Measurements from ENCODE around the gene TTLL8. TPM values are rescaled to one million over a fixed set of nuclear protein-coding genes. Genes with fewer than 3 reads are reported as not detected.

The TTLL8 gene
- total and polyA plus RNA-seq, 4 experiments from 2014 or later, result not detected

GRCh38 chr22:49997251-49997599 lies 60.9 kb downstream of the TTLL8 start:
- Mint-ChIP-seq H3K4me1 (peaks cover 3 to 17% (median 12%) of the 10 kb centered on the region in 4 donors), H3K27me3 (peaks cover 6 to 9% of the 10 kb centered on the region in 2 donors), H3K9me3 (peaks cover 0 to 4% (median 0%) of the 10 kb centered on the region in 8 donors), H3K36me3 (no peaks in the 10 kb centered on the region), H3K27ac (peak overlapping the region in 1 of 7 donors; percentile 12), H3K4me3 (no peak overlapping the region)
- CTCF ChIA-PET (ENCODE audit: partially characterized antibody), result interaction anchor here (4.4 kb wide), 1 partner anchor 33 kb away, joined by 28 read pairs; no protein-coding TSS in a partner anchor
- POLR2A ChIA-PET (ENCODE audit: partially characterized antibody), result no interaction called here
- intact Hi-C loops (cut with micrococcal nuclease), result no loop called here
- Histone ChIP-seq H3K4me3 (ENCODE audit: low read length in 2 of 2) (no peak overlapping the region), H3K27me3 (ENCODE audit: insufficient read depth, low read length) (no peaks in the 10 kb centered on the region), H3K27ac (ENCODE audit: low read depth, low read length) (no peak overlapping the region), H3K4me1 (ENCODE audit: insufficient read depth, low read length) (peaks cover 9% of the 10 kb centered on the region), H3K9me3 (ENCODE audit: control insufficient read depth in 1 of 2, low read length in 2 of 2) (no peaks in the 10 kb centered on the region), H3K36me3 (ENCODE audit: insufficient read depth, low read length) (no peaks in the 10 kb centered on the region)
- DNase-seq, result no peak

DNA sequence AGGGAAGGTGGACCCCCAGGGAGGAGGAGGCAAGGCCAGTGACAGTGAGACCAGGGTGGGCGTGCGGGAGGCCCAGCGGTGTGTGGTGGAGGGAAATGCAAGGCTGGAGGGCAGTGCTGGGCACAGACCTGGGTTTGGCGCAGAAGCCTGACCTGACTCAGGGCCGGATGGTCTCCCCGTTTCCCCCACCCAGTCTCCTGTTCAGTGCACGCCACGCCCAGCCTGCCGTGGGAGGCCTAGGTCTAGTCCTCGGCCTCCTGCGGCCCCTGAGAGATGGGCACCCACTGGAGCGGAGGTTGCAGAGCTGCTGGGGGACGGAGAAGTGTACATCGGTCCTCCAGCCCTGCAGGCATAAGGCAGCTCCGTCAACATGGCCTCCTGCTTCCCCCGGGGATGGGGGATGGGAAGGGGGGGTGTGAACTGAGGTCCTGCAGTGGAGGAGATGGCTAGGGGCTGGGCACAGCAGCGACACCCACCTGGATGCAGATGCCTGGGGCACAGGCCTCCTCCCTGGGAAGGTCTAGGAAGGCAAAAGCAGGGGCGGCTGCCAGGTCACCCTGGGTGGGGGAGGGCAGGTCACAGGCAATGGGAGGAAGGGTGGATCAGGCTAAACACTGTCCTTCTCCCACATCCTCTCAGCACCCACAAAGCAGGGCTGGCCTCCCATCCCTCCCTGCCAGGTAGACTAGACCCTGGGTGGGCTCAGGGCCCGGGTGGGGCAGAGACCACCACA lies 61.4 kb downstream of the TTLL8 start:
- Histone ChIP-seq H3K36me3 (ENCODE audit: insufficient read depth, low read length) (no peaks in the 10 kb centered on the region), H3K27ac (ENCODE audit: low read depth, low read length) (no peak overlapping the region), H3K9me3 (ENCODE audit: control insufficient read depth in 1 of 2, low read length in 2 of 2) (no peaks in the 10 kb centered on the region), H3K4me1 (ENCODE audit: insufficient read depth, low read length) (peaks cover 9% of the 10 kb centered on the region), H3K27me3 (ENCODE audit: insufficient read depth, low read length) (no peaks in the 10 kb centered on the region), H3K4me3 (ENCODE audit: low read length in 2 of 2) (no peak overlapping the region)
- CTCF ChIA-PET (ENCODE audit: partially characterized antibody), result interaction anchor here (4.4 kb wide), 1 partner anchor 34 kb away, joined by 28 read pairs; no protein-coding TSS in a partner anchor
- H3K36me3 Mint-ChIP-seq, result no peaks in the 10 kb centered on the region
- peaks cover 0 to 4% (median under 1%) of the 10 kb centered on the region in 8 donors for H3K9me3 Mint-ChIP-seq
- no peak overlapping the region for H3K27ac Mint-ChIP-seq
- intact Hi-C loops (cut with micrococcal nuclease), result no loop called here
- H3K27me3 Mint-ChIP-seq, result peaks cover 6 to 9% of the 10 kb centered on the region in 2 donors
- no peak overlapping the region for H3K4me3 Mint-ChIP-seq
- H3K4me1 Mint-ChIP-seq, result peaks cover 3 to 17% (median 13%) of the 10 kb centered on the region in 4 donors
- DNase-seq, result no peak
- POLR2A ChIA-PET (ENCODE audit: partially characterized antibody), result no interaction called here

- intact Hi-C loops (cut with micrococcal nuclease), result no loop called here
Measured at GRCh38 chr22:49996119-49996517, 62.0 kb downstream of the TTLL8 start.

GRCh38 chr22:49995361-49996118 lies 62.6 kb downstream of the TTLL8 start:
- no peak overlapping the region for H3K4me3 ChIP-seq (ENCODE audit: low read length in 2 of 2)
- Mint-ChIP-seq H3K4me3 (no peak overlapping the region), H3K27me3 (peaks cover 6 to 9% of the 10 kb centered on the region in 2 donors), H3K27ac (no peak overlapping the region), H3K36me3 (no peaks in the 10 kb centered on the region), H3K9me3 (peaks cover 0 to 14% (median 9%) of the 10 kb centered on the region in 8 donors), H3K4me1 (peaks cover 3 to 17% (median 13%) of the 10 kb centered on the region in 4 donors)
- POLR2A ChIA-PET (ENCODE audit: partially characterized antibody), result interaction anchor here (2.7 kb wide), 1 partner anchor 65 kb away, joined by 11 read pairs; no protein-coding TSS in a partner anchor
- DNase-seq, result no peak
- H3K4me1 ChIP-seq (ENCODE audit: insufficient read depth, low read length), result peaks cover 9% of the 10 kb centered on the region
- H3K36me3 ChIP-seq (ENCODE audit: insufficient read depth, low read length), result no peaks in the 10 kb centered on the region
- no peaks in the 10 kb centered on the region for H3K9me3 ChIP-seq (ENCODE audit: control insufficient read depth in 1 of 2, low read length in 2 of 2)
- intact Hi-C loops (cut with micrococcal nuclease), result no loop called here
- H3K27me3 ChIP-seq (ENCODE audit: insufficient read depth, low read length), result no peaks in the 10 kb centered on the region
- CTCF ChIA-PET (ENCODE audit: partially characterized antibody), result interaction anchor here (2.0 to 4.5 kb wide), 4 partner anchors 32 to 228 kb away, joined by 8 to 31 read pairs (median 28); no protein-coding TSS in a partner anchor
- no peak overlapping the region for H3K27ac ChIP-seq (ENCODE audit: low read depth, low read length)

More at GRCh38 chr22:49996119-49996517, 62.0 kb downstream of the TTLL8 start:
- H3K4me3 Mint-ChIP-seq, result no peak overlapping the region
- no peaks in the 10 kb centered on the region for H3K36me3 Mint-ChIP-seq
- Histone ChIP-seq H3K36me3 (ENCODE audit: insufficient read depth, low read length) (no peaks in the 10 kb centered on the region), H3K4me3 (ENCODE audit: low read length in 2 of 2) (no peak overlapping the region), H3K9me3 (ENCODE audit: control insufficient read depth in 1 of 2, low read length in 2 of 2) (no peaks in the 10 kb centered on the region), H3K4me1 (ENCODE audit: insufficient read depth, low read length) (peaks cover 9% of the 10 kb centered on the region), H3K27me3 (ENCODE audit: insufficient read depth, low read length) (no peaks in the 10 kb centered on the region), H3K27ac (ENCODE audit: low read depth, low read length) (no peak overlapping the region)
- H3K4me1 Mint-ChIP-seq, result peaks cover 3 to 17% (median 13%) of the 10 kb centered on the region in 4 donors
- no peak for DNase-seq
- H3K27ac Mint-ChIP-seq, result no peak overlapping the region
- CTCF ChIA-PET (ENCODE audit: partially characterized antibody), result interaction anchor here (4.4 to 4.5 kb wide), 2 partner anchors 34 to 228 kb away, joined by 28 read pairs; no protein-coding TSS in a partner anchor
- H3K9me3 Mint-ChIP-seq, result peaks cover 0 to 8% (median 3%) of the 10 kb centered on the region in 8 donors
- POLR2A ChIA-PET (ENCODE audit: partially characterized antibody), result no interaction called here
- peaks cover 6 to 9% of the 10 kb centered on the region in 2 donors for H3K27me3 Mint-ChIP-seq

DNA sequence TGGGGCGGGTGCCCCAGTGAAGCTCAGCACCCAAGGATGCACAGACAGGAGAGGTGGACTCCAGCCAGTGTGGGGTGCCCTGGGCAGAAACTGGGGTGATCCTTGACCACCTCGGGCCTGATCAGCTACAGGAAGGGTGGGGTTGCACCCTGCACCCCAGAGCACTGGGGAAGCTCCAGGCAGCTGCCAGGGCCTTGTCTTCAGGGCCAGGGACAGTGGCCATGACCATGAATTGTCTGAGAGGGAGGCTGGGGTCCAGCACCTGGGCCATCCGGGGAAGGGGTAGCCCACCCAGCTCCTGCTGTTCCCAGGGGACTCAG lies 63.1 kb downstream of the TTLL8 start:
- Histone ChIP-seq H3K4me3 (ENCODE audit: low read length in 2 of 2) (no peak overlapping the region), H3K4me1 (ENCODE audit: insufficient read depth, low read length) (peaks cover 9% of the 10 kb centered on the region), H3K9me3 (ENCODE audit: control insufficient read depth in 1 of 2, low read length in 2 of 2) (no peaks in the 10 kb centered on the region), H3K36me3 (ENCODE audit: insufficient read depth, low read length) (no peaks in the 10 kb centered on the region), H3K27me3 (ENCODE audit: insufficient read depth, low read length) (no peaks in the 10 kb centered on the region), H3K27ac (ENCODE audit: low read depth, low read length) (no peak overlapping the region)
- peaks cover 6 to 9% of the 10 kb centered on the region in 2 donors for H3K27me3 Mint-ChIP-seq
- H3K4me1 Mint-ChIP-seq, result peaks cover 3 to 17% (median 13%) of the 10 kb centered on the region in 4 donors
- intact Hi-C loops (cut with micrococcal nuclease), result no loop called here
- H3K9me3 Mint-ChIP-seq, result peaks cover 0 to 19% (median 13%) of the 10 kb centered on the region in 8 donors
- CTCF ChIA-PET (ENCODE audit: partially characterized antibody), result interaction anchor here (1.2 to 4.5 kb wide), 5 partner anchors 9 to 227 kb away, joined by 3 to 31 read pairs (median 28); no protein-coding TSS in a partner anchor
- POLR2A ChIA-PET (ENCODE audit: partially characterized antibody), result interaction anchor here (1.4 to 2.7 kb wide), 2 partner anchors 34 to 64 kb away, joined by 3 to 11 read pairs; partner anchors contain the start of gene PIM3
- H3K27ac Mint-ChIP-seq, result no peak overlapping the region
- H3K4me3 Mint-ChIP-seq, result no peak overlapping the region
- no peaks in the 10 kb centered on the region for H3K36me3 Mint-ChIP-seq
- DNase-seq, result no peak

- Histone ChIP-seq H3K4me3 (ENCODE audit: low read length in 2 of 2) (no peak overlapping the region), H3K9me3 (ENCODE audit: control insufficient read depth in 1 of 2, low read length in 2 of 2) (no peaks in the 10 kb centered on the region), H3K36me3 (ENCODE audit: insufficient read depth, low read length) (no peaks in the 10 kb centered on the region), H3K27me3 (ENCODE audit: insufficient read depth, low read length) (no peaks in the 10 kb centered on the region), H3K4me1 (ENCODE audit: insufficient read depth, low read length) (peaks cover 9% of the 10 kb centered on the region), H3K27ac (ENCODE audit: low read depth, low read length) (no peak overlapping the region)
- intact Hi-C loops (cut with micrococcal nuclease), result no loop called here
- peaks cover 3 to 17% (median 13%) of the 10 kb centered on the region in 4 donors for H3K4me1 Mint-ChIP-seq
- H3K9me3 Mint-ChIP-seq, result peaks cover 0 to 19% (median 13%) of the 10 kb centered on the region in 8 donors
- peak overlapping the region in 1 of 7 donors; percentile 2 for H3K27ac Mint-ChIP-seq
- DNase-seq, result no peak
- H3K4me3 Mint-ChIP-seq, result no peak overlapping the region
- ChIA-PET POLR2A (ENCODE audit: partially characterized antibody) (interaction anchor here (1.4 to 2.7 kb wide), 4 partner anchors 34 to 227 kb away, joined by 3 to 11 read pairs (median 5); partner anchors contain the start of gene PIM3), CTCF (ENCODE audit: partially characterized antibody) (interaction anchor here (1.1 to 4.5 kb wide), 10 partner anchors 10 to 227 kb away, joined by 3 to 31 read pairs (median 4); no protein-coding TSS in a partner anchor)
- no peaks in the 10 kb centered on the region for H3K36me3 Mint-ChIP-seq
- H3K27me3 Mint-ChIP-seq, result peaks cover 6 to 9% of the 10 kb centered on the region in 2 donors
Measured at GRCh38 chr22:49994361-49995040, 63.6 kb downstream of the TTLL8 start.

Data from CD4-positive, alpha-beta memory T cell (primary cell).